C4-2B (cell line): ENCODE results near the gene DLGAP1.

Source experiments
- H3K27ac ChIP-seq: fragments of 450-650 bp; 2 replicates; pipeline ENCODE4 v1.5.1; 2017
- ZFX ChIP-seq: fragments of 450-650 bp; IDR thresholded peaks from 2 replicates; pipeline ENCODE4 v1.6.1; 2017
- TF ChIP-seq, protein P1 (sequence below): fragments of 450-650 bp; conservative IDR thresholded peaks from 2 replicates; pipeline ENCODE4 v1.5.1; 2017; ENCODE audit warnings: mild to moderate bottlenecking

Gene DLGAP1

DNA sequence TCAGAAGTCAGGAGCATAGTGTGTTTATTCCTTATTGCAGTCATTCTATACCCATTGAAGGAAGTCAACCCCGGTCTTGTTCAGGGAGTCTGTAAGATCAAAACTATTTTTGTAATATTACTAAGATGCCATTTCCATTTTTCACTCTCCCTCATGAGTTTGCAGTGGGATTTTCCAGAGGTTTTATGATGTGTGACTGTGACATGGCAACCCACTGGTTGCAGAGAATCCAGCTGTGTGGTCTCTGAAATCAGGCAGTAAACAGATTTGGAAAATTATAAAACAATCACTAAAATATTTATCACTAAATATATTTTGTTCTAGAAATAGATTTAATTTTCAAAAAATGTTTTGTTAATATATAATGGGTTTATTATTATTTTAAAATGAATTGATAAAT lies 38.1 kb downstream of the DLGAP1 start:
- no peak for TF ChIP-seq ZFX
- TF ChIP-seq, protein P1, sequence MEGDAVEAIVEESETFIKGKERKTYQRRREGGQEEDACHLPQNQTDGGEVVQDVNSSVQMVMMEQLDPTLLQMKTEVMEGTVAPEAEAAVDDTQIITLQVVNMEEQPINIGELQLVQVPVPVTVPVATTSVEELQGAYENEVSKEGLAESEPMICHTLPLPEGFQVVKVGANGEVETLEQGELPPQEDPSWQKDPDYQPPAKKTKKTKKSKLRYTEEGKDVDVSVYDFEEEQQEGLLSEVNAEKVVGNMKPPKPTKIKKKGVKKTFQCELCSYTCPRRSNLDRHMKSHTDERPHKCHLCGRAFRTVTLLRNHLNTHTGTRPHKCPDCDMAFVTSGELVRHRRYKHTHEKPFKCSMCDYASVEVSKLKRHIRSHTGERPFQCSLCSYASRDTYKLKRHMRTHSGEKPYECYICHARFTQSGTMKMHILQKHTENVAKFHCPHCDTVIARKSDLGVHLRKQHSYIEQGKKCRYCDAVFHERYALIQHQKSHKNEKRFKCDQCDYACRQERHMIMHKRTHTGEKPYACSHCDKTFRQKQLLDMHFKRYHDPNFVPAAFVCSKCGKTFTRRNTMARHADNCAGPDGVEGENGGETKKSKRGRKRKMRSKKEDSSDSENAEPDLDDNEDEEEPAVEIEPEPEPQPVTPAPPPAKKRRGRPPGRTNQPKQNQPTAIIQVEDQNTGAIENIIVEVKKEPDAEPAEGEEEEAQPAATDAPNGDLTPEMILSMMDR = no peak

DNA sequence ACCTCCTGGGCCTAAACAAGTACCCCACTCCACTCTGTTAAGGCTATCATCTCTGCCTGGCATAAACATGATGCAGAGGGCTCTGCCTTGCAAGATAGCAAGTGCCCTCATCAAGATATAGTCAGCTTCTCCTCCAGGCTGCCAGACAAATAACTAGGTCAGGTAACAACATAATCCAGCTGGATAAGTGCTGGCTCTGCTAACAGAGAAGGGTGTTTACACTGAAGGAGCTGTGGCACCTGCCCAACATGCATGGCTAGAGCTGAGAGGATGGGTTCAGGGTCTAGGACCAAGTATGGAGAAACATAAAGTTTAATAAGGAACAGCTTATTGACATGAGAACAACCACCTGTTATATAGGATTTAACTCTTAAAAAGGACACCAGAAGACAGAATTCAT lies 42.8 kb downstream of the DLGAP1 start:
- no peak overlapping the region for H3K27ac ChIP-seq
- TF ChIP-seq, protein P1 = no peak
- TF ChIP-seq ZFX = no peak

More for the DNA sequence above, 38.1 kb downstream of the DLGAP1 start:
- H3K27ac ChIP-seq = no peak overlapping the region

DNA sequence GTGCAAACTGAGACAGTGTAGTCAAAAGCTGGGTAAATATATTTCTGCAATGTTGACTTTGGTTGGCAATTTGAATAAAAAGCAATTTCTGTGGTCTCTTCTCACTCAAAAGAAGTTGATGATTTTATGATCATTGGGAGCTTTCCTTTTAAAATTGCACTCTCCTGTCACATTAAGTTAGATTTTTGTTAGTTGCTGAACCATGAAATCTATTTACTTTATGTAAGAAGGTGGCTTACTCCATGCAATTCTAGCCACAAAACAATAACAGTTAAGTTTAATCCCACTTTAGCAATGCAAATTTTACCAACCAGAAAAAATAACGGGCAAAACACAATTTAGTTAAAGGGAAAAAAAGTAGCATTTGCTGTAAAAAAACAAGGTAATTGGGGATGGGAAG lies 48.3 kb downstream of the DLGAP1 start:
- H3K27ac ChIP-seq = no peak overlapping the region
- TF ChIP-seq, protein P1 = no peak
- TF ChIP-seq ZFX = no peak

DNA sequence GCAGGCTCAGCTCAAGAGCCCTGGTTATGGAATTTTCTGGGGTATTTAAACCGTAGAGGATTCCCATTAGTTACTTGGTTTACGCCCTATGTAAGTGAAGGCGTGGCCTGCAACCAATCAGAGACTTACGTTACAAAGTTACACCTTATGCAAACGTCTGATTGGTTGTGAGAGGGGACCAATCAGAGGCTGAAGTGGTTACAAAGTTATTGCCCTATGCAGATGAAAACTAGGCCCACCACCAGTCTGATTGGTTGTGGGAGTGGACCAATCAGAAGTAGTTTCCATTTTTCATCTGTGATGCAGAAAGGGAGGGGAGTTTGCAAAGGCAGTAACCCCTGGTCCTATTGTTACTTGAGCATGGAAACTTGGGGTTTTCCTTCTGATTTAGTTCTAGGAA lies 49.1 kb downstream of the DLGAP1 start:
- TF ChIP-seq, protein P1 = no peak
- no peak for TF ChIP-seq ZFX
- no peak overlapping the region for H3K27ac ChIP-seq

DNA sequence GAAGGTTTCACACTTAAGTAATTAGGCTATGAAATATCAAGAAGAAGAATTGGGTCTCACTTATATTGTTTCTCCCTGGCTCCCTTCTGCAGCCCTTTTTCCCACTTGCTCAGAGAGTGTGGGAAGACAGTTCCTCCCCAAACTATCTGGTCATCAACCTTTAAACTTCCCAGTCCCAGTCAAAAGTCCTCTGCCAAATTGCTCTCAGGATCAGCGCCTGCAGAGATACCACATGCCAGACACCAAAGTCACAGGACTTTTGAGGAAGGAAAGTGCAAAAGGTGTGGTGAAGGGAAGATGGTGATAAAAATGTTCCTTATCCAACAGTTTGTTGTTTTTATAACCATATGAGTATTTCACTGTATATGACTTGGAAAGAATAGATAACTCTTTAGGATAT lies 51.3 kb downstream of the DLGAP1 start:
- H3K27ac ChIP-seq = no peak overlapping the region
- no peak for TF ChIP-seq ZFX
- TF ChIP-seq, protein P1 = no peak

DNA sequence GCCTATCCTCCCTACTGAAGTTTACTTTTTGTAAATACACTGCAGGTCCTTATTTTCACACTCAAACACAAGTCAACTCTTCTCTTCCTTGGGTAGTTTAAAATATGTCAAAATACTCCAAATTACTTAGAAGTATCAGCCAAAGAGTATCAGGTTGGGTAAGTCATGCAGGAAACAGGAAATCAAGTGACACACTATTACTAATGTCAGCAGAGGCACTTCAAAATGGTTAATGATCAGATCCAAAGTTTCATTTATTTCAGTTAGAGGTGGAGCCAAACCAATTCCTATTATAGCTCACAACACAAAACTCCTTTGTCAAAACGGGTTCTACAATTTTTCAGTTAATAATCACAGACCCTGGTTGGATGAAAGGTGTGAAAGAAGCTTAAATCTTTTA lies 54.2 kb downstream of the DLGAP1 start:
- H3K27ac ChIP-seq = no peak overlapping the region
- no peak for TF ChIP-seq ZFX
- TF ChIP-seq, protein P1 = no peak

DNA sequence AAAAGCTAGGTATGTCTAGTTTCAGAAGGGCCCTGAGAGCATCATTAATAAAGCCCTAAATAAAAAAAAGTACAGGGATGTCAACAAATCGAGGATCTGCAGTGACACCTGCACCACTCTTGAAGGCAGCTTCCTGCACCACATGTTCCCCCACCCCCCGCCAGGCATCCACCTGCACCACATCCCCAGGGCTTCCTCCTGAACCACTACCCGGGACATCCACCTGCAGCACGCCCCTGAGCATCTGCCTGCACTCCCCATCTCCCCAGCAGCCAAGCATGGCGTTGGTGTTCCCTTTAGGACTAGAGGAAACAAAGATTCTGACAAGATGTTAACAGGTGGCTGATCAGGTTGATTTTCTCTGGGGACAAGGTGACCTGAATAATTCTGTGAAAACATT lies 55.2 kb downstream of the DLGAP1 start:
- H3K27ac ChIP-seq = no peak overlapping the region
- TF ChIP-seq ZFX = no peak
- TF ChIP-seq, protein P1 = no peak
